GM20431 (cell line): ENCODE results near the gene PPP1R12B.

ENCODE experiments used
- in situ Hi-C: fragments of 300-500 bp; cut with MseI, MboI; formaldehyde crosslinking; loops from one replicate; pipeline ENCODE4 v1.15.0; 2020; ENCODE audit warnings: low sequenced_read_pairs; ENCODE audit not compliant: unreplicated experiment

Gene PPP1R12B

GRCh38 chr1:202348509-202349205 lies at the start of gene PPP1R12B:
Gene PPP1R12B (plus strand): TSS chr1:202348699. CDS start chr1:202348852, 153 bp downstream.
- in situ Hi-C loops = no loop called here

DNA sequence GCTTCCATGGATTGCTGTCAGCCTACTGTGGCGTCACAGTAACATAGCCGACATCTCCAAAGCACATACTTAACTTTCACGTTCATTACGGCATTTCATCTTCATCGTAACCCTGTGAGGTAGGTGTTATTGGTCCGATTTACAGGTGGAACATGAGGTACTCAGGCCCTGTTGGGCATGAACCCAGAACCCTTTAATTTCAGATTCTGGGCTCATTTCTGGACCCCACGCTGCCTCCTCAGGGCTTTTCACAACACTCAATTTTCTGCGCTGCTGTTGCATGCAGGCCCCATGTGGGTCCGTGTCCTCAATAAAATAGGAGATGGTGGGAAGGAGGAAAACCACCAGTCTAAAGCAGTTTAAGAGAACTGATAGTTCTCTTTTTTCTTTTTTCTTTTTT lies 46.3 kb upstream of the PPP1R12B start:
- in situ Hi-C loops = no loop called here

DNA sequence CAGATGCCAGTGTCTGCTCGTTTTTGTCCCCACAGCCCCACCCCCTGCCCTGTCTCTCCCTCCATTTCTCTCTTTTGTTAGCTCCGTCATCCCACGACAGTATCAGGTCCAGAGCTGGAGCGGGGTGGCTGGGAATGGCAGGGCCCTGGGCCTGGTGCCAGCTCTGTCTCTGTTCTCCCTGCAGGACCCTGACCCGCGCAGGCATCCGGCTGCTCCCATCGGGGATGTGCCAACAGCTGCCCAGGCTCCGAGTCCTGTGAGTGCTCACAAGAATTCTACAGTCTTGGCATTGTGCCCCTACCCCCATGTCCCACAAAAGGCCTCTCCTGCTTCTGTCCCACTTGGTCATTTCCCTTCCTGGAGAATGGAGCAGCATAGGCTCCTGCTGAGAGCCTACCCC lies 44.1 kb upstream of the PPP1R12B start:
- in situ Hi-C loops = no loop called here

DNA sequence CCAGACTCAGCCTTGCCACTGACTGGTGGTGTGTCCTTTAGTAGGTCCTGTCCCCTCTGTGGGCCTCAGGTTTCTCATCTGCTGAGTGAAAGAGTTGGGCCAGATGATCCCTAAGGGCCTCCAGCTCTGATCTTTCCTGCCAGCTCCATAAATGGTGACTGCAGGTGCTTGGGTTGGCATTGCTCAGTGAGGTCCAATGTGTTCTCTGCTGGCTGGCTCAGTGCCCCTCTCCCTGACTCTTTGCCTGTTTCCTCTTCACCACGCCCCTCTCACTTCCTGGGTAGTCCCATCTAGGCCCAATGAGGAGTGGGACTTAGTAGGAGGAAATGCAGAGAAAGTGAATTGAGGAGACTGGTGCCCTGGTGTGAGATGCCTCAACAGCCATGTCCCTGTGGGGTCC lies 43.3 kb upstream of the PPP1R12B start:
- in situ Hi-C loops = no loop called here

- in situ Hi-C loops = no loop called here
These were observed 41.8 kb upstream of the PPP1R12B start for GRCh38 chr1:202306535-202307345.

GRCh38 chr1:202310071-202310725 lies 38.3 kb upstream of the PPP1R12B start:
- in situ Hi-C loops = loop anchor here (10.0 kb wide), 1 partner anchor 115 kb away; the partner anchor contains the start of gene LGR6

- in situ Hi-C loops = loop anchor here (10.0 kb wide), 1 partner anchor 116 kb away; the partner anchor contains the start of gene LGR6
These were observed 37.8 kb upstream of the PPP1R12B start for GRCh38 chr1:202310746-202311145.

- in situ Hi-C loops = loop anchor here (10.0 kb wide), 1 partner anchor 117 kb away; the partner anchor contains the start of gene LGR6
These were observed 36.4 kb upstream of the PPP1R12B start for GRCh38 chr1:202311875-202312635.

DNA sequence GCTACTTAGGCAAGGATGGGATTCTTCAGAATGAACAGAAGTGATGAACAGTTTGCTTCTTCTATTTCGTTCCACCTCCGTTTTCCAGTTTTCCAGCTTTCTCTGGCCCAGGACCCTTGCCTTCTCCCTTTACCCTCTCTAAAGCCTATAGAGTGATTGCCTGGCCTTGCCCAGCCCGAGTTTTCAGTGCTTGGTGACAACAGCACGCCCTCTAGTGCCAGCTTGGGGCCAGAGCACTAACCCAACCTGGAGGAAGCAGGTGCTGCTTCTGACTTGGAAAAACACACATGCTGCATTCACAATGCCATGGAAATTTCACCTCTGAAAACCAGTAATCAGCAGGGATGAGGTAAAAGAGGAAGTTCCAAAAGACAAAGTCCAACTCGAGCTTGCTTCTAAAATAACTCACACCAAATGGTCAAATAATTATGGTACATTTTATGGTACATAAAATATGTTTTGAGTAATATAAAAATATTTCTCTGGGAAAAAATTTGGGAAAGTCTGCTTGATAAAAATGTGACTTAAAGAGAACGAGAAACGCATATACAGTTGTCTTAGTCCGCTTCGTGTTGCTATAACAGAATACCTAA lies 32.8 kb upstream of the PPP1R12B start:
- in situ Hi-C loops = loop anchor here (10.0 kb wide), 1 partner anchor 121 kb away; the partner anchor contains the start of gene LGR6

DNA sequence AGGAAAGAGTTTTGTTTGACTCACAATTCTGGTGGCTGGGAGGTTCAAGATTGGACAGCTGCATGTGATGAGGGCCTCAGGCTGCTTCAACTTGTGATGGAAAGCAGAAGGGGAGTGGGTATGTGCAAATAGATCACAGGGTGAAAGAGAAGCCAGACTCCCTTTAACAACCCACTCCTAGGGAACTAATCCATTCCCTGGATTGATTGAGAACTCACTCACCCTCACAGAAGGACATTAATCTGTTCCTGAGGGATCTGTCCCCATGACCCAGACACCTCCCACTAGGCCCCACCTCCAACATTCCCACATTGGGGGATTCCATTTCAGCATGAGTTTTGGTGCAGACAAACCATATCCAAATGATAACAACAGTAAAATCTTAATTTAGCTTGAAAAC lies 32.3 kb upstream of the PPP1R12B start:
- in situ Hi-C loops = loop anchor here (10.0 kb wide), 1 partner anchor 121 kb away; the partner anchor contains the start of gene LGR6

- in situ Hi-C loops = loop anchor here (10.0 kb wide), 1 partner anchor 123 kb away; the partner anchor contains the start of gene LGR6
These were observed 30.3 kb upstream of the PPP1R12B start for GRCh38 chr1:202317941-202318925.

DNA sequence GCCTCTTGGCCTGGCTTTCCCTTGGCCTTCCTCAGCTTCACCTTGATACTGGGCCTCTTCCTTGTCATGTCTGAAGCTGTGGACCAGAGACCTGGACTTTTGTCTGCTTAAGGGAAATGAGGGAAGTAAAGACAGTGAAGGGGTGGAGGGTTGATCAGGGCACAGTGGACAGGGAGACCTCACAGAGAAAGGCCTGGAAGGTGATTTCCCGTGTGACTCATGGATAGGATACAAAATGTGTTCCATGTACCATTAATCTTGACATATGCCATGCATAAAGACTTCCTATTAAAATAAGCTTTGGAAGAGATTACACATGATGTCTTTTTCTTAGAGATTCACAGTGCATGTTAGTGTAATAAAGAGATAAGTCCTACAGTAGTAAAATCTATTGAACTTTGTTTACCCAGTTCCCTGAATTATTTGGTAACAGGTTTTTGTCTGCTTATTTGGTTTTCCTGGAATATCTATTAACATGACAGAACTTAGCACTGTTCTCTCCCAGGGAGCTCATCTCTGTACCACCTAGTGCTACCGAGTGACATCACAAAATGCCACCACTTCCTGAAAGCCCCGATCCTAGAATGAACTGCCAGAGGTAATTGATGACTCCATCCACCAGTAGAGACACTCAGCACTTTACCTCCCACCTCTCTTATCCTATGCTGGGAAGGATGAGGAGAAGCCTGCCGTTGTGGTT lies 29.0 kb upstream of the PPP1R12B start:
- in situ Hi-C loops = loop anchor here (10.0 kb wide), 1 partner anchor 125 kb away; the partner anchor contains the start of gene LGR6

- in situ Hi-C loops = no loop called here
These were observed 28.5 kb upstream of the PPP1R12B start for GRCh38 chr1:202320081-202320405.

DNA sequence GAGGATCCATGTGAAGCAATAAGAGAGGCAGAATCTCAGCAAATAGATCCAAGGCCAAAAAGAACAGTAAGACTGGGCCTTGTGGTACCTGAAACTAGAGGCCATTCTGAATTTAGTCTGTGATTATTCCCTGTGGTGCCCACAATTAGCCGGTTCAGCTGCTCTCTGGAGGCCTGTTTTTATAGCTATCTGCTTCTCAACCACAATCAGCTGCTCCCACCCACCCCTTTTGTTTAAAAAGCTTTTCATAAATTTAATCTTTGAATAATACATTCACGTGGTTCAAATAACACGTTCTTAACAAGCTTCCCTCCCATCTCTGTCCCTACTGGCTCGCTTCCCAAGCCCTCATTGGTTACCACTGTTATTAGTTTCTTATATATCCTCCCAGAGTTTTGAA lies 24.8 kb upstream of the PPP1R12B start:
- in situ Hi-C loops = no loop called here

DNA sequence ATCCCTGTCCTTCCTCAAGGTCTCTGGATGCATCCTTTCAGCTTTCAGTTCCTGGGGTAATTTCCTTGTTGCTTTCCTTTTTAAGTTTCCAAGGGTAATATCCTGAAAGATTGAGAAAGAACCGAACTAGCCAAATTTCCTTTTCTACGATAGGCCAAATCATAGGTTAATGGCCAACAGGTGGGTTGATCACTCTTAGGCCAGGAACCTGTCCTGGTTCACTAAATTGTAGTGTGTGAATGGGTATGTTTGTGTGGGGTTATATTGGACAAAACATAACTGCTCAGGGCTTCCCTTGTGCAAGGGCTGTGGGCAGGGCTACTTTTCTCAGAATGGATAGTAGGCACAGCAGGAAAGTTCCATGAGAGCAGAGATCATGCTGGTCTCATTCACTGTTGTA lies 23.9 kb upstream of the PPP1R12B start:
- in situ Hi-C loops = no loop called here

DNA sequence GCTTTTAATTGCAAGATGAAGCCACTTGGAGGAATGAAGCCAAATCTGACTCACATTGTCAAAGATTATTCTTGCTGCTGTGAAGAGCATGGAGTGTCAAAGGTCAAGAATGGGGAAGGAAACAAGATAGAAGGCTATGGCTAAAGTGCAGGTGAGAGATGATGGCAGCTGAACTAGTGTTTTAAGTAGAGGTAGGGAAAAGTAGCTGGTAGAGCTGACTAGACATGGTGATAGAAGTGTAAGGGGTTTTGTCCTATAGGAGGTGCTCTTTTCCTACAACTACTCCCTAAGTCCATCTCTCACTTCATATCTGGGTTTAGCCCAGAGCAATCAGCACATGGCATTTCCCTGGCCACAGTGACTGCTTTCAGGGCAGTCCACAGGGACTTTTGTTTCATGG lies 18.6 kb upstream of the PPP1R12B start:
- in situ Hi-C loops = no loop called here

- in situ Hi-C loops = no loop called here
These were observed 14.6 kb upstream of the PPP1R12B start for GRCh38 chr1:202333861-202334260.
